ENCODE results near the gene PCGF2. TPM values are rescaled to one million over a fixed set of nuclear protein-coding genes. Genes with fewer than 3 reads are reported as not detected.

PCGF2 gene
- polyA plus RNA-seq, 1 donor: 72.0 TPM

- DNase-seq: peak; percentile 13
Measured at GRCh38 chr17:38702916-38703741, 45.0 kb downstream of the PCGF2 start.

GRCh38 chr17:38702166-38702915, 45.8 kb downstream of the PCGF2 start:
- DNase-seq: peak; percentile 85

GRCh38 chr17:38701504-38702165, 46.5 kb downstream of the PCGF2 start:
- DNase-seq: peak; percentile 10

GRCh38 chr17:38698760-38699159, 49.4 kb downstream of the PCGF2 start:
- DNase-seq: no peak

GRCh38 chr17:38697061-38697820, 50.9 kb downstream of the PCGF2 start:
- DNase-seq: no peak

- DNase-seq: peak; percentile 59
Measured at GRCh38 chr17:38693700-38694329, 54.3 kb downstream of the PCGF2 start.

- DNase-seq: no peak
Measured at GRCh38 chr17:38691154-38691553, 57.0 kb downstream of the PCGF2 start.

- DNase-seq: no peak
Measured at GRCh38 chr17:38690386-38690785, 57.8 kb downstream of the PCGF2 start.

GRCh38 chr17:38687286-38687685, 60.9 kb downstream of the PCGF2 start:
- no peak for DNase-seq

GRCh38 chr17:38685491-38685890, 62.6 kb downstream of the PCGF2 start:
- no peak for DNase-seq

Other genes starting within 250 kb of the PCGF2 start
- 3.7 TPM for gene SRCIN1, start 142.4 kb downstream of the PCGF2 start, polyA plus RNA-seq (ENCODE audit: insufficient read length)
- gene EPOP, start 73.4 kb downstream of the PCGF2 start, polyA plus RNA-seq (ENCODE audit: insufficient read length): 1.6 TPM
- 126 TPM for gene MLLT6, start 43.1 kb downstream of the PCGF2 start, polyA plus RNA-seq (ENCODE audit: insufficient read length)
- gene CISD3, start 18.0 kb downstream of the PCGF2 start, polyA plus RNA-seq (ENCODE audit: insufficient read length): 9.7 TPM
- gene PSMB3, start 4.4 kb upstream of the PCGF2 start, polyA plus RNA-seq (ENCODE audit: insufficient read length): 112 TPM
- 85.9 TPM for gene PIP4K2B, start 51.2 kb upstream of the PCGF2 start, polyA plus RNA-seq (ENCODE audit: insufficient read length)
- 28.1 TPM for gene CWC25, start 77.0 kb upstream of the PCGF2 start, polyA plus RNA-seq (ENCODE audit: insufficient read length)
- gene RPL23, start 105.4 kb upstream of the PCGF2 start, polyA plus RNA-seq (ENCODE audit: insufficient read length): 2,231 TPM
- gene LASP1, start 121.7 kb upstream of the PCGF2 start, polyA plus RNA-seq (ENCODE audit: insufficient read length): 135 TPM
- gene FBXO47, start 219.1 kb upstream of the PCGF2 start, polyA plus RNA-seq (ENCODE audit: insufficient read length): not detected

Data from left kidney (tissue), 2 donors.